Measurements from ENCODE around the gene CRB3.

- TF ChIP-seq CTCF (IDR thresholded peaks at IDR 0.05) (no peak), POLR2A (IDR thresholded peaks at IDR 0.05) (no peak)
Measured at GRCh38 chr19:6471076-6471475, 7.0 kb downstream of the CRB3 start.
